Measurements from ENCODE around the gene CSGALNACT2.
A peak's percentile ranks its signal among the peaks of the same experiment; 100 is the strongest.

Gene CSGALNACT2

DNA sequence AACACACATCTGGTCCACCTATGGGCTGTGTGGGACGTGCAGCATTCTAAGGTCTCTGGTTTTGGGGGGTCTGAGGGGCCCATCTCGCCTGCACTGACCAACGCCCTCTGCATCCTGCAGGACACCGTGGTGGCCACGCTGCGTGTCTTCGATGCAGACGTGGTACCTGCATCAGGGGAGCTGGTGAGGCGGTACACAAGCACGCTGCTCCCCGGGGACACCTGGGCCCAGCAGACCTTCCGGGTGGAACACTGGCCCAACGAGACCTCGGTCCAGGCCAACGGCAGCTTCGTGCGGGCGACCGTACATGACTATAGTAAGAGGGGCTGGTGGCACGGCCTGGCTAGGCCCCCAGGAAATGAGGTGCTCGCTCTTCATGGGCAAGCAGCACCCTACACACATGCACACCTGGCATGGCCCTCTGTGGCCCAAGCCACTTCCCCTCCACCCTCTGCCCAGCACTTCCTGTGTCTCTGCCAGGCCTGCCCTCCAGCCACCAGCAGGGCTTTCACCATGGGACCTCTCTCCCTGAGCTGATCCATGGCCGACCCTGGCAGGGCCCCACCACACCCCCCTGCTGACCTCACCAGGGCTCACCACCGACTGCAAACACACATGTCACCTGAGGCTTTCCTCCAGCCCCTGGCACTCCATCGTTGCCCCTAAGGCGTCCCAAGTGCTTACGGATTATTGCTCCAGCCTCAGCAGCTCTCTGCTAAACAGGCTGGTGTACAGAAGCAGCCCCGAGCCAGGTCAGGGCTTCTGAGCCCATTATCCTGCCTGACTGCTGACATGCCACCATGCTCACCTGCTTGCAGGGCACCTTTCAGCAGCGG is 31.8 kb upstream of the CSGALNACT2 start:
- H3K4me1 Mint-ChIP-seq (ENCODE audit: low read depth), result peaks cover 6% of the 10 kb centered on the region
- peak overlapping the region; percentile 40 for H3K4me3 Mint-ChIP-seq
- no peaks in the 10 kb centered on the region for H3K36me3 Mint-ChIP-seq (ENCODE audit: low read depth)
- H3K9me3 Mint-ChIP-seq, result no peaks in the 10 kb centered on the region
- no peak overlapping the region for H3K27ac Mint-ChIP-seq
- H3K27me3 Mint-ChIP-seq (ENCODE audit: low read depth), result peaks cover 25% of the 10 kb centered on the region
- no peak for DNase-seq (ENCODE audit: low spot score)

GRCh38 chr10:43108951-43109350 is 29.3 kb upstream of the CSGALNACT2 start:
- Mint-ChIP-seq H3K4me1 (ENCODE audit: low read depth) (peaks cover 6% of the 10 kb centered on the region), H3K9me3 (no peaks in the 10 kb centered on the region), H3K36me3 (ENCODE audit: low read depth) (no peaks in the 10 kb centered on the region), H3K27me3 (ENCODE audit: low read depth) (peaks cover 8% of the 10 kb centered on the region), H3K27ac (no peak overlapping the region), H3K4me3 (no peak overlapping the region)
- DNase-seq (ENCODE audit: low spot score), result no peak

GRCh38 chr10:43109671-43110249 is 28.5 kb upstream of the CSGALNACT2 start:
- no peak for DNase-seq (ENCODE audit: low spot score)
- Mint-ChIP-seq H3K4me1 (ENCODE audit: low read depth) (peaks cover 6% of the 10 kb centered on the region), H3K36me3 (ENCODE audit: low read depth) (no peaks in the 10 kb centered on the region), H3K9me3 (no peaks in the 10 kb centered on the region), H3K27me3 (ENCODE audit: low read depth) (peaks cover 4% of the 10 kb centered on the region), H3K27ac (no peak overlapping the region), H3K4me3 (no peak overlapping the region)

DNA sequence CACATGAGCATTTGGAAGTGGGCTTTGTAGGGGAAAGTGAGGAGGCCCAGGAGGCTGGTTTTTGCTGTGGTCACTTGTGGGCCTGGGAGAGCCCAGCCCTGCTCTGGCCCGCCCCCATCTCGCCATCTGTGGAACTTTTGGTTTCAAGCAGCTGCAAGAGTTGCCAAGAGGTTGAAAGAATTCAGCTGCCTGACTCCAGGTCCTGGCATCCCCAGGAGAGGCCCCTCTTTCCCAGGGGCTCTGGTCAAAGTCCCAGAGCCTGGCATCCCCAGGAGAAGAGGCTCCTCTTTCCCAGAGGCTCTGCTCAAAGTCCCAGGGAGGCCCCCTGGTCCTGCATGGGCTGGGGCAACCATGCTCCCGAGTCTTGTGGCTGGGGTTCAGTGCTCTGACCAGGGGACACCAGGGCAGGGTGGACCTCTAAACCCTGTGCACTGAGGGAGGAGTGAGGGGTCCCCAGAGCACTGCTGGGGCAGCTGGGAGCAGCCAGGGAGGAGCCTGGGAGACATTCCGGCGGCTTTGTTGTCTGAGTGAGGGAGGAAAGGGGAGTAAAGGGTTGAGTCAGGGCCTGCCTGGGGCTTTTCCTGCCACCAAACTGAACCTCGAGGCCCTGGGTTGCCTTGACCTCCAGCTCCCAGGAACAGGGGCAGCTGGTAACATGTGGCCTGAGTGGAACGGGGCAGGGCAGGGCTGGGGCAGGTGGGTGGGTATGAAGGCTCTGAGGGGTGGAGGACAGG is 27.7 kb upstream of the CSGALNACT2 start:
- Mint-ChIP-seq H3K27me3 (ENCODE audit: low read depth) (no peaks in the 10 kb centered on the region), H3K4me3 (no peak overlapping the region), H3K27ac (no peak overlapping the region), H3K36me3 (ENCODE audit: low read depth) (no peaks in the 10 kb centered on the region), H3K9me3 (no peaks in the 10 kb centered on the region), H3K4me1 (ENCODE audit: low read depth) (peaks cover 6% of the 10 kb centered on the region)
- DNase-seq (ENCODE audit: low spot score), result no peak

DNA sequence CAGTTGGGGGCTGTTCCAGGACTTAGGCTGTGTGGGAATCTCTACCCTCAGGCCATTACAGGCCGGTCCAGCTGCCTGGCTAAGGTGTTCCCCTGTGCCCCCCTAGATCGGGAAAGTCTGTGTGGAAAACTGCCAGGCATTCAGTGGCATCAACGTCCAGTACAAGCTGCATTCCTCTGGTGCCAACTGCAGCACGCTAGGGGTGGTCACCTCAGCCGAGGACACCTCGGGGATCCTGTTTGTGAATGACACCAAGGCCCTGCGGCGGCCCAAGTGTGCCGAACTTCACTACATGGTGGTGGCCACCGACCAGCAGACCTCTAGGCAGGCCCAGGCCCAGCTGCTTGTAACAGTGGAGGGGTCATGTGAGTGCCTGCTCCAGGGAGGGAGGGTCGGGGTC is 27.1 kb upstream of the CSGALNACT2 start:
- Mint-ChIP-seq H3K4me1 (ENCODE audit: low read depth) (peaks cover 3% of the 10 kb centered on the region), H3K9me3 (no peaks in the 10 kb centered on the region), H3K4me3 (no peak overlapping the region), H3K27ac (no peak overlapping the region), H3K27me3 (ENCODE audit: low read depth) (no peaks in the 10 kb centered on the region), H3K36me3 (ENCODE audit: low read depth) (no peaks in the 10 kb centered on the region)
- DNase-seq (ENCODE audit: low spot score), result no peak

GRCh38 chr10:43111921-43112607 is 26.2 kb upstream of the CSGALNACT2 start:
- no peaks in the 10 kb centered on the region for H3K9me3 Mint-ChIP-seq
- no peaks in the 10 kb centered on the region for H3K27me3 Mint-ChIP-seq (ENCODE audit: low read depth)
- H3K27ac Mint-ChIP-seq, result no peak overlapping the region
- H3K4me1 Mint-ChIP-seq (ENCODE audit: low read depth), result no peaks in the 10 kb centered on the region
- H3K4me3 Mint-ChIP-seq, result no peak overlapping the region
- DNase-seq (ENCODE audit: low spot score), result no peak
- no peaks in the 10 kb centered on the region for H3K36me3 Mint-ChIP-seq (ENCODE audit: low read depth)

- no peaks in the 10 kb centered on the region for H3K36me3 Mint-ChIP-seq (ENCODE audit: low read depth)
- H3K27ac Mint-ChIP-seq, result no peak overlapping the region
- no peaks in the 10 kb centered on the region for H3K27me3 Mint-ChIP-seq (ENCODE audit: low read depth)
- H3K4me1 Mint-ChIP-seq (ENCODE audit: low read depth), result no peaks in the 10 kb centered on the region
- no peaks in the 10 kb centered on the region for H3K9me3 Mint-ChIP-seq
- H3K4me3 Mint-ChIP-seq, result no peak overlapping the region
- DNase-seq (ENCODE audit: low spot score), result no peak
Observed at GRCh38 chr10:43112608-43112961, 25.7 kb upstream of the CSGALNACT2 start.

DNA sequence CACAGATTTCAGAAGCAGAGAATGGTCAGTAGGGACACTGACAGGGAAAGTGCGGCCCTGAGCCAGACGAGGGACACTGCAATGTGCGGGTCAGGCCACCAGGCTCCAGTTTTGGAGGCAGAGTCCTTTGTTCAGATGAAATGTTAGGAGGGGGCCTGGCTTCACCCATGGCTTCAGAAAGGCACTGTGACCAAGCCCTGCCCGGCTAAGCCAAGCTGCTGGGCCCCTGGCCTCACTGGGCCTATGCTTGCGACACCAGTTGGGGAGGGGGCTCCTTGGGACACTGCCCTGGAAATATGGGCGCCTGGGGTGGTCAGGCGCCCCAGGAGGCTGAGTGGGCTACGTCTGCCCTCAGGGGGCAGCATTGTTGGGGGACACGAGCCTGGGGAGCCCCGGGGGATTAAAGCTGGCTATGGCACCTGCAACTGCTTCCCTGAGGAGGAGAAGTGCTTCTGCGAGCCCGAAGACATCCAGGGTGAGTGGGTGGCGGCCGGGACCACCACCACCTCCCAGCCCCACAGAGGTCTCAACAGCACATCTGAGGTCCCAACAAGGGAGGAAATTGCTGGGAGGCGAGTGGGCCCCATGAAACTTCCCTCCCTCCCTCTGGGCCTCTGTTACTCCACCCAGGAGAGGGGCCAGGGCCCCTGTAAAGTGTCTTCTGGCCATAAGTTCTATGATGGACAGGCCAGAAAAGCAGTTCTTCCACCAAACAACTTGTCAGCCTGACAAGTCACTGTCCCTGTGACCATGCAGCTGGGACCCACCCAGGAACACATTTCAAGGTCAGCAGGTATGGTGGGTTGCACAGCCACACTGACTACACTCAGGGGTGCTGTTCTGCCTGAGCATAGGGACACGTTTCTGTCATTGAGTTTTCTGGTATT is 24.8 kb upstream of the CSGALNACT2 start:
- no peak overlapping the region for H3K27ac Mint-ChIP-seq
- H3K4me3 Mint-ChIP-seq, result no peak overlapping the region
- H3K4me1 Mint-ChIP-seq (ENCODE audit: low read depth), result no peaks in the 10 kb centered on the region
- H3K36me3 Mint-ChIP-seq (ENCODE audit: low read depth), result no peaks in the 10 kb centered on the region
- DNase-seq (ENCODE audit: low spot score), result no peak
- H3K27me3 Mint-ChIP-seq (ENCODE audit: low read depth), result no peaks in the 10 kb centered on the region
- no peaks in the 10 kb centered on the region for H3K9me3 Mint-ChIP-seq

DNA sequence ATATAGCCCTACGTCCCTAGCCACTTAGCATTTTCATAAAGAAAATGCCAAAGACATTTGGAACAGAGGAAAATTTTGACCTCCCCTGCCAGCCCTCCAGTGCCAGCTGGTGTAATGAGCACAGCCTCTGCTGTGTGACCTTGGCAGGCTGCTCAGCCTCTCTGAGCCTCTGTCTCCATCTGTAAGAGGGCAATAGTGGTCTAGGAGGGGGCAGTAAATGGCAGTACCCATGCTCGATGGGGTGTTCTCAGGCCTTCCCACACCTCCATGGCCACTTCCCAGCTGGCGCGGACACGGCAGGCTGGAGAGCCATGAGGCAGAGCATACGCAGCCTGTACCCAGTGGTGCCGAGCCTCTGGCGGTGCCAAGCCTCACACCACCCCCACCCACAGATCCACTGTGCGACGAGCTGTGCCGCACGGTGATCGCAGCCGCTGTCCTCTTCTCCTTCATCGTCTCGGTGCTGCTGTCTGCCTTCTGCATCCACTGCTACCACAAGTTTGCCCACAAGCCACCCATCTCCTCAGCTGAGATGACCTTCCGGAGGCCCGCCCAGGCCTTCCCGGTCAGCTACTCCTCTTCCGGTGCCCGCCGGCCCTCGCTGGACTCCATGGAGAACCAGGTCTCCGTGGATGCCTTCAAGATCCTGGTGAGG is 24.0 kb upstream of the CSGALNACT2 start:
- no peaks in the 10 kb centered on the region for H3K9me3 Mint-ChIP-seq
- H3K36me3 Mint-ChIP-seq (ENCODE audit: low read depth), result no peaks in the 10 kb centered on the region
- H3K27me3 Mint-ChIP-seq (ENCODE audit: low read depth), result no peaks in the 10 kb centered on the region
- DNase-seq (ENCODE audit: low spot score), result no peak
- H3K4me1 Mint-ChIP-seq (ENCODE audit: low read depth), result peaks cover 3% of the 10 kb centered on the region
- no peak overlapping the region for H3K27ac Mint-ChIP-seq
- no peak overlapping the region for H3K4me3 Mint-ChIP-seq

DNA sequence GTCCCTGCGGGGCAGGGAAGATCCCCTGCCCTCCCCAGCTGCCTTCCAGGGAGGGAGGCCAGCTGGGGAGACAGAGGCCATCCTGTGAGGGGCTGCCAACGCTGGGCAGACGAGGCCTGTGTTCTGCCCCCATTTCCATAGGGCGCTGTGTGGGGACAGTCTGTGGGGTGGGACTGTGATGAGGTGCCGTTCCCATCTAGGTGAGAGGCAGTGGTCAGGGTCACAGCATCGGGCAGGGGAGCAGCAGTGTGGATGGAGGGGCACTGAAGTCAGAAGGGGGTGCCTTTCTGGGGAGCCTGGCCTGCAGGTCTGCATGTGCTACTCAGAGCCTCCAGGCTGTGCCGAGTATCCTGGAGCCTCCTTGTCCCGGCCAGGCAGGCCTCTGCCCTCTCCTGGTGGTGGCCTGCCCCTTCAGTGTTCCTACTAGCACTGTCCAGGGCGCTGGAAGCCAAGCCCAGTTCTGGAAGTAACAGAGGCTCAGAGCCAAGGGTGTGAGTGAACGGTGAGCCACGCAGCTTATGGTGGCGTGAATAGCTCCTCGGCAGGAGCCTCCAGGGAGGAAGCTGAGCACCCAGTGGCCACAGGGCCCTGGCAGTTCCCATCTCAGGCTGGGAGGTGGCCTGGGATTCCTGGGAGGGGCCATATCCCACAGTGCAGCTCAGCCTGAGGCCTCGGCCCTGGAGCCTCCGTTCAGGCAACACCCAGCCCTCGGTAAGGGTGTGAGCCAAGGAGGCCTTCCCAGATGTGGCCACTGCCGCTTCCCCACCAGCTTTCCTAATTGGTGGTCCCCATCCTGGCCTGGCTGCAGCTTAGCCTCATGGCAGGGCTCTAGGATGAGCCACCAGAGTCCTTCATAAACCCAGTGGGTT is 23.3 kb upstream of the CSGALNACT2 start:
- Mint-ChIP-seq H3K4me3 (no peak overlapping the region), H3K27ac (no peak overlapping the region), H3K9me3 (no peaks in the 10 kb centered on the region), H3K4me1 (ENCODE audit: low read depth) (peaks cover 10% of the 10 kb centered on the region), H3K36me3 (ENCODE audit: low read depth) (no peaks in the 10 kb centered on the region), H3K27me3 (ENCODE audit: low read depth) (no peaks in the 10 kb centered on the region)
- no peak for DNase-seq (ENCODE audit: low spot score)

- H3K4me3 Mint-ChIP-seq, result no peak overlapping the region
- H3K9me3 Mint-ChIP-seq, result no peaks in the 10 kb centered on the region
- no peak for DNase-seq (ENCODE audit: low spot score)
- H3K27ac Mint-ChIP-seq, result no peak overlapping the region
- no peaks in the 10 kb centered on the region for H3K27me3 Mint-ChIP-seq (ENCODE audit: low read depth)
- peaks cover 19% of the 10 kb centered on the region for H3K4me1 Mint-ChIP-seq (ENCODE audit: low read depth)
- H3K36me3 Mint-ChIP-seq (ENCODE audit: low read depth), result no peaks in the 10 kb centered on the region
Observed at GRCh38 chr10:43115881-43116595, 22.2 kb upstream of the CSGALNACT2 start.

DNA sequence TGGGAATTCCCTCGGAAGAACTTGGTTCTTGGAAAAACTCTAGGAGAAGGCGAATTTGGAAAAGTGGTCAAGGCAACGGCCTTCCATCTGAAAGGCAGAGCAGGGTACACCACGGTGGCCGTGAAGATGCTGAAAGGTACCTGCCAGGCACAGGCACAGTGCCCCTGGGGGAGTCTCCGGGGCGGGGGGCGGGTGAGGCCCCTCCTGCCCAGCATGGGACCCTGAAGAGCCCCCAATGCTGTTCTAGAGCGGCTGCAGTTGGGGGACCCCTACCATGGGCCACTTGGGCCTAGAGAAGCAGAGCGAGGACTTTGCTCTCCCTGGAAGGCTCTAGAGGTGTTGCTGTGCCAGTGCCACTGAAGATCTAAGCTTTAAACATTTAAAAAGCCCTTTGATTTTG is 21.6 kb upstream of the CSGALNACT2 start:
- Mint-ChIP-seq H3K36me3 (ENCODE audit: low read depth) (no peaks in the 10 kb centered on the region), H3K27me3 (ENCODE audit: low read depth) (no peaks in the 10 kb centered on the region), H3K9me3 (no peaks in the 10 kb centered on the region), H3K27ac (no peak overlapping the region), H3K4me3 (no peak overlapping the region), H3K4me1 (ENCODE audit: low read depth) (peaks cover 25% of the 10 kb centered on the region)
- DNase-seq (ENCODE audit: low spot score), result no peak

All from T-helper 2 cell treated with Interferon-gamma antibody and Interleukin-4, amounts not matched to agents 5 μg/mL and 100 μg/mL, for 36 hours (primary cell).